NB4 (cell line): Measurements from ENCODE around the gene GUSB.
A peak's percentile ranks its signal among the peaks of the same experiment; 100 is the strongest.

Experiments used
- DNase-seq: peaks from one replicate; pipeline ENCODE4 v3.0.0; 2010; ENCODE audit warnings: low read depth
- H3K4me3 ChIP-seq: one replicate; pipeline ENCODE4 v1.5.1; 2011; ENCODE audit warnings: mild to moderate bottlenecking, low read depth, low read length, moderate library complexity
- MYC ChIP-seq: IDR thresholded peaks from 2 replicates; pipeline ENCODE4 v1.6.1; 2011; ENCODE audit warnings: low read depth, low read length
- POLR2A ChIP-seq: IDR thresholded peaks from 2 replicates; pipeline ENCODE4 v1.6.1; 2011; ENCODE audit warnings: mild to moderate bottlenecking; ENCODE audit not compliant: insufficient read length; ENCODE audit errors: extremely low read depth
- TF ChIP-seq, protein P1 (sequence below): IDR thresholded peaks from 2 replicates; pipeline ENCODE4 v1.6.1; 2011; ENCODE audit warnings: low read depth, low read length
- TF ChIP-seq, protein P2 (sequence below): IDR thresholded peaks from one replicate; pipeline ENCODE4 v1.5.1; 2012; ENCODE audit warnings: low read depth, low read length

GUSB gene

DNA sequence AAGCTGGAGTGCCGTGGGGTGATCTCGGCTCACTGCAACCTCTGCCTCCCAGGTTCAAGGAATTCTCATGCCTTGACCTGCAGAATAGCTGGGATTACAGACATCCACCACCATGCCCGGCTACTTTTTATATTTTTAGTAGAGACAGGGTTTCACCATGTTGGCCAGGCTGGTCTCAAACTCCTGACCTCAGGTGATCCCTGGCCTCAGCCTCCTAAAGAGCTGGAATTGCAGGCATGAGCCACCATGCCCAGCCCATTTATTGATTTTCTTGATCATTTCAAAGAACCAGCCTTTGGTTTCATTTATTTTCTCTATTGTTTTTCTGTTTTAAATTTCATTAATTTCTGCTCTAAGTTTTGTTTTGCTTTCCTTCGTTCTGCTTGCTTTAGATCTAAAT lies 50.3 kb downstream of the GUSB start:
- DNase-seq, result no peak
- H3K4me3 ChIP-seq, result no peak overlapping the region
- TF ChIP-seq, protein P1, sequence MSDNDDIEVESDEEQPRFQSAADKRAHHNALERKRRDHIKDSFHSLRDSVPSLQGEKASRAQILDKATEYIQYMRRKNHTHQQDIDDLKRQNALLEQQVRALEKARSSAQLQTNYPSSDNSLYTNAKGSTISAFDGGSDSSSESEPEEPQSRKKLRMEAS, result no peak
- TF ChIP-seq MYC, result no peak
- TF ChIP-seq, protein P2, sequence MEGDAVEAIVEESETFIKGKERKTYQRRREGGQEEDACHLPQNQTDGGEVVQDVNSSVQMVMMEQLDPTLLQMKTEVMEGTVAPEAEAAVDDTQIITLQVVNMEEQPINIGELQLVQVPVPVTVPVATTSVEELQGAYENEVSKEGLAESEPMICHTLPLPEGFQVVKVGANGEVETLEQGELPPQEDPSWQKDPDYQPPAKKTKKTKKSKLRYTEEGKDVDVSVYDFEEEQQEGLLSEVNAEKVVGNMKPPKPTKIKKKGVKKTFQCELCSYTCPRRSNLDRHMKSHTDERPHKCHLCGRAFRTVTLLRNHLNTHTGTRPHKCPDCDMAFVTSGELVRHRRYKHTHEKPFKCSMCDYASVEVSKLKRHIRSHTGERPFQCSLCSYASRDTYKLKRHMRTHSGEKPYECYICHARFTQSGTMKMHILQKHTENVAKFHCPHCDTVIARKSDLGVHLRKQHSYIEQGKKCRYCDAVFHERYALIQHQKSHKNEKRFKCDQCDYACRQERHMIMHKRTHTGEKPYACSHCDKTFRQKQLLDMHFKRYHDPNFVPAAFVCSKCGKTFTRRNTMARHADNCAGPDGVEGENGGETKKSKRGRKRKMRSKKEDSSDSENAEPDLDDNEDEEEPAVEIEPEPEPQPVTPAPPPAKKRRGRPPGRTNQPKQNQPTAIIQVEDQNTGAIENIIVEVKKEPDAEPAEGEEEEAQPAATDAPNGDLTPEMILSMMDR, result no peak
- TF ChIP-seq POLR2A, result no peak

DNA sequence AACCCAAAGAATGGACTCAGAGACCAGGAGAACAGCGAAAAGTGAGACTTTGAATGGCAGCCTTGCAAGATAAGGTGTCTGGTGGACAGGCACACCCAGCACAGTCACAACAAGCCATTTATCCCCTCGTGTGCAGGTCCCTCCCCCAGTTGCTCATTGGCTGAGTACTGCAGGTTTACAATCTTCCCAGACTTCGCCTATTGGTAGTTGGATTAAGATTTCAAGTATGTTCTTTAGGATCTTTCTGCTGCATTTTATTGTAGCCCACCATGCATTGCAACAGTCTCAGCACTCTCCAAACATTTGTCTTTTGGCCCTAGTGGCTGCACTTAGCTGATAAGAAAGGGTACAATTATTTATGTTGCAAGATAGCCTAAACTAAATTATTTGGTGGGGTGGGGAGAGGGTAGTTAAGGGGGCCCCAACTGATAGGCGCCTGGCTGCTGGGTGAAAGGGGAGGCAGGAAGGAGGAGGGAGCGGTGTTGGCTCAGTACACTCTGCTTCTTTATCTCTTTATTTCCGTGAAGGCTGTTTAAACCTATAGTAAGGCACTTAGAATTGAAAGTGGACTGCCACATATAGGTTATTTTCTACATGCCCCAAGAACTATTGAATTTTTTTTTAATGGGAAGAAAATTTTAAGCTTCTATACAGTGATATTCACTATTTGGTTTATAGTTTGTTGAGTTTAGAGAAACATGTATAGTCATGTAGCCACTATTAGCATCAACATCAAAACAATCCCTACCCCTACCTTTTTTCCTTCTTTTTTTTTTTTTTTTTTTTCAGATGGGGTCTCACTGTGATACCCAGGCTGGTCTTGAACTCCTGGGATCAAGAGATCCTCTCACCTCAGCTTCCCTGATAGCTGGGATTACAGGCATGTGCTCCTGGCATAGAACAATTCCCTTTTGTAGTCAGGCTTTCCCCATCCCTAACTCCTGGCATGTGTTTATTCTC lies 54.2 kb downstream of the GUSB start:
- no peak overlapping the region for H3K4me3 ChIP-seq
- DNase-seq, result peak; percentile 27
- TF ChIP-seq, protein P1, result no peak
- TF ChIP-seq, protein P2, result no peak
- TF ChIP-seq POLR2A (no peak), MYC (no peak)

DNA sequence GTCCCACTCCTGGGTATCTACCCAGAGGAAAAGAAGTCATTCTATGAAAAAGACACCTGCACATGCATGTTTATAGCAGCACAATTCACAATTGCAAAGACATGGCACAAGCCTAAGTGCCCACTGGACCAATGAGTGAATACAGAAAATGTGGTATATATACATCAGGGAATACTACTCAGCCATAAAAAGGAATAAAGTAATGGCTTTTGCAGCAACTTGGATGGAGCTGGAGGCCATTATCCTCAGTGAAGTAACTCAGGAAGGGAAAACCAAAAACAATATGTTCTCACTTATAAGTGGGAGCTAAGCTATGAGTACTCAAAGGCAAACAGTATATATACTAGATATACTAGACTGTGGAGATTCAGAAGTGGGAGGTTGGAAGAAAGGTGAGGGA lies 55.4 kb downstream of the GUSB start:
- no peak overlapping the region for H3K4me3 ChIP-seq
- TF ChIP-seq, protein P1, result no peak

DNA sequence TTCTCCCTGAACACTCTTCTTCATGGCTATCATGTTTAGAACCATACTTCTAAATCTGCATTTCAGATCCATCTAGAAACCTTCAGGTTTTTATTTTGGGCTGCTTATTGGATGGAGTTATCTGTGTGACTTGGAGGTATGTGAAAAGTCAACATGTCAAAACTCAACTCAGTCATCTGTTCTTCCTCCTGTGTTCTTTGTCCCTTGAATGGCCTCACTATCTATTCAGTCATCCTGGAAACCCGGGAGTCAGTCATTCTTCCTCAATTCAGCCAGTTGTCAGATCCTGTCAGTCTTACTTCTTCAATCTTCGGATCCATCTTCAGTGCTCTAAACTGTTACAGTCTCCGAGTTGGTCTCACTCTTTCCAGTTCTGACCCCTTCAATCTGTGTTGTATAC lies 57.0 kb downstream of the GUSB start:
- no peak for DNase-seq
- TF ChIP-seq, protein P1, result no peak
- TF ChIP-seq MYC, result no peak
- TF ChIP-seq POLR2A, result no peak
- TF ChIP-seq, protein P2, result no peak
- H3K4me3 ChIP-seq, result no peak overlapping the region

More for the DNA sequence above, 55.4 kb downstream of the GUSB start:
- DNase-seq, result no peak

DNA sequence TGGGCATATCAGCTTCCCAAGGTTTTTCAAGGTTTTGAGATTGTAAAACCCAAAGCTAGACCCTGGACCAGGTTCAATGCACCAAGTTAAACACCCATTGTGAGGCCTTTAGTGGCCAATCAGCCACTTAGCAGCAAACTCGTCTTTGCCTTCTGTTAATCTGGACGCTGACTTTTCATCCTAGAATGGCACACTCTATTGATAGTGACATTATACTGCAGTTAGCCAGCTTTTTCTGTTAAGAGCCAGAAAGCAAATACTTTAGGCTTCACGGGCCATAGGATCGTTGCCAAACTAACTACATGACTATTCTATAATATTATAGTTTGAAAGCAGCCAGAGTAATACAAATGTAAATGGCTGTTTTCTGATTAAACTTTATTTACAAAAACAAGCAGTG lies 57.8 kb downstream of the GUSB start:
- no peak overlapping the region for H3K4me3 ChIP-seq
- no peak for TF ChIP-seq POLR2A
- TF ChIP-seq, protein P2, result no peak
- TF ChIP-seq, protein P1, result no peak
- TF ChIP-seq MYC, result no peak
- no peak for DNase-seq

DNA sequence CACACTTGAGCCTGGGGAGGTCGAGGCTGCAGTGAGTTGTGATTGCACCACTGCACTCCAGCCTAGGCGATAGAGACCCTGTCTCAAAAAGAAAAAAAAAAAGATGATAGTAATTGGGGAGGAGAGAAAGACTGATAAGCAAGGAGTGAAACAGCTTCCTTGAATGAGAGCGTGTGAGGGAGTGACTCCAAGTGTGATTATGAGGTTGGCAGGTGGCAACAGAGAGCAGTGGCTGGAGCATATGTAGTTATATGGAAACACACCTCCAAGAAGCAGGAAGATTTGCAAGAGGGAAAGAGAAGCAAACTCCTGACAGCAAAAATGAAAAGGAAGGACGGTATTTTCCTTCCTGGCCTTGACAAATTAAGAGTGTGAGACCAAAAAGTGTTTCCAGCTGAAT lies 58.7 kb downstream of the GUSB start:
- TF ChIP-seq MYC, result no peak
- TF ChIP-seq POLR2A, result no peak
- TF ChIP-seq, protein P2, result no peak
- TF ChIP-seq, protein P1, result no peak
- H3K4me3 ChIP-seq, result no peak overlapping the region

More for the DNA sequence above, 58.7 kb downstream of the GUSB start:
- DNase-seq, result no peak
